ENCODE measurements around the gene CUX1.

DNA sequence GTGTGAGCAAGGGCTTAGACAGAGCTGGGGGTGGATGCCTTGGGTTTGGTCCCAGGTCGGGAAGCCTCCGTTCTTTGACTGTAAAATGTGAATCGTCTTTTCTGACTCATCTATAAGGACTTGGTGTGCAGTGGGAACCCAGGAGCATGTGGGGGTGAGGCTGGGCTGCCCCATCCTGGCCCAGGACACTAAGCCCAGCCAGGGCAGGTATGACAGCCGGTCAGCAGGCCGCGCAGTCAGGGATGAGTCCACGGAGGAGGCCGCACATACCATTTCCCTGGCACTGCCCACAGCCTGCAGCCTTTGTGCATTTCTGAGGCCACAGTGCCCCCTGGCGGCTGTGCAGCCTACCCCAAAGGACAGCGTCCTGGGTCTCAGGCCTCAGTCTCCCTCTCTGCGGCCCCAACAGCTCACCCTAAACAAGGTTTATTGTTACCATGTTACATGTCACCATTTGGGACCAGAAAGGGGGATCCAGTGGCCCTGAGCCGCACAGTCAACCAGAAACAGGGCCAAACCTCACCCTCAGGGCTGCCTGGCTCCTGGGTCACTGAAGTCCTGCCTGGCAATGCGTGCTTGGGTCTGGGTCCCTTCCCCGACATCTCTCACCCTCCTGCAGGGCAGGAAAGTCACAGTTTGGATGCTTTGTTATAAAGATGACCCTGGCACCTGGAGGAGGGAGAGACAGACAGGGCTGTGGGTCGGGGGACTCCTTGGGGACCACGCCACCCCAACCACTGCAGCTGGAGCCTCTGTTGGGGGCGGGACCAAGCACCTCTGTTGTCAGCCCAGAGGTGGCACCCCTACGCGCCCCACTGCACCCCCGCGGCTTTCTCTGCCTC, 454.9 kb downstream of the CUX1 start:
- TF ChIP-seq POLR2A (IDR thresholded peaks at IDR 0.05) (no peak), EP300 (IDR thresholded peaks at IDR 0.05) (no peak)
- TF ChIP-seq, protein P1, sequence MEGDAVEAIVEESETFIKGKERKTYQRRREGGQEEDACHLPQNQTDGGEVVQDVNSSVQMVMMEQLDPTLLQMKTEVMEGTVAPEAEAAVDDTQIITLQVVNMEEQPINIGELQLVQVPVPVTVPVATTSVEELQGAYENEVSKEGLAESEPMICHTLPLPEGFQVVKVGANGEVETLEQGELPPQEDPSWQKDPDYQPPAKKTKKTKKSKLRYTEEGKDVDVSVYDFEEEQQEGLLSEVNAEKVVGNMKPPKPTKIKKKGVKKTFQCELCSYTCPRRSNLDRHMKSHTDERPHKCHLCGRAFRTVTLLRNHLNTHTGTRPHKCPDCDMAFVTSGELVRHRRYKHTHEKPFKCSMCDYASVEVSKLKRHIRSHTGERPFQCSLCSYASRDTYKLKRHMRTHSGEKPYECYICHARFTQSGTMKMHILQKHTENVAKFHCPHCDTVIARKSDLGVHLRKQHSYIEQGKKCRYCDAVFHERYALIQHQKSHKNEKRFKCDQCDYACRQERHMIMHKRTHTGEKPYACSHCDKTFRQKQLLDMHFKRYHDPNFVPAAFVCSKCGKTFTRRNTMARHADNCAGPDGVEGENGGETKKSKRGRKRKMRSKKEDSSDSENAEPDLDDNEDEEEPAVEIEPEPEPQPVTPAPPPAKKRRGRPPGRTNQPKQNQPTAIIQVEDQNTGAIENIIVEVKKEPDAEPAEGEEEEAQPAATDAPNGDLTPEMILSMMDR (IDR thresholded peaks at IDR 0.05): peak; percentile 76 to 83

Measured in suprapubic skin (tissue), 3 donors.